Sigmoid colon (tissue), 7 donors: Measurements from ENCODE around the gene MAGEA10. TPM values are rescaled to one million over a fixed set of nuclear protein-coding genes. Genes with fewer than 3 reads are reported as not detected.

ENCODE experiments used
- DNase-seq: peaks from one replicate; pipeline ENCODE4 v3.0.0-alpha.2; 2019
- H3K27ac ChIP-seq, 4 donors: fragments of 200-600 bp; sonication (generic); one replicate each; pipeline ENCODE4 v1.5.1; 2016 to 2019; ENCODE audit warnings: mild to moderate bottlenecking in 1 of 4
- H3K27me3 ChIP-seq, 3 donors: fragments of 200-600 bp; sonication (generic); one replicate each; pipeline ENCODE4 v1.5.1; 2019; ENCODE audit warnings: mild to moderate bottlenecking in 1 of 3
- H3K36me3 ChIP-seq, 4 donors: fragments of 200-600 bp; sonication (generic); one replicate each; pipeline ENCODE4 v1.5.1; 2016 to 2019
- H3K4me1 ChIP-seq, 4 donors: fragments of 200-600 bp; sonication (generic); one replicate each; pipeline ENCODE4 v1.5.1; 2017 to 2019
- H3K4me3 ChIP-seq, 4 donors: fragments of 200-600 bp; sonication (generic); one replicate each; pipeline ENCODE4 v1.5.1; 2017 to 2019; ENCODE audit warnings: mild to moderate bottlenecking in 2 of 4, moderate library complexity in 1 of 4
- H3K9me3 ChIP-seq, 4 donors: fragments of 200-600 bp in 3 of 4; sonication (generic) in 3 of 4; one replicate each; pipeline versions ENCODE4 v1.5.1 to v1.6.1; 2013 to 2019
- CTCF ChIP-seq, 4 experiments: fragments of 450-650 bp in 3 of 4; fragments of 200-600 bp in 1 of 4; IDR thresholded peaks; one replicate each; pipeline ENCODE4 v1.5.1; 2016 to 2019; ENCODE audit warnings: antibody characterized with exemption in 4 of 4, mild to moderate bottlenecking in 3 of 4, moderate library complexity in 2 of 4
- EP300 ChIP-seq, 4 donors: sonication (generic); formaldehyde crosslinking; IDR thresholded peaks; one replicate each; pipeline ENCODE4 v1.6.1; 2017; ENCODE audit warnings: antibody characterized with exemption in 4 of 4
- POLR2A ChIP-seq, 2 donors: fragments of 450-650 bp; IDR thresholded peaks; one replicate each; pipeline ENCODE4 v1.6.1; 2016; ENCODE audit warnings: antibody characterized with exemption in 2 of 2, mild to moderate bottlenecking in 2 of 2, moderate library complexity in 2 of 2
- POLR2AphosphoS5 ChIP-seq, 4 donors: sonication (generic); formaldehyde crosslinking; IDR thresholded peaks; one replicate each; pipeline ENCODE4 v1.6.1; 2017; ENCODE audit warnings: antibody characterized with exemption in 4 of 4
- WGBS, 2 donors: extraction: QIAGEN DNeasy Blood & Tissue Kit; methylation state at CpG; one replicate each; pipeline ENCODE4 v1.1.7; 2013; 5-methylcytosine and 5-hydroxymethylcytosine counted together
- intact Hi-C: fragments of 100-400 bp; cut with DNase I; formaldehyde crosslinking; loops from one replicate; pipeline ENCODE4 v1.15.1; 2023
- polyA plus RNA-seq, 3 donors: library from polyadenylated mRNA; stranded (reverse); fragments of 200-250 nt; gene quantifications; one replicate each; pipeline ENCODE4 v1.2.3, GENCODE V29; 2013
- total RNA-seq, 4 donors: library from RNA; depleted of rRNA; stranded (reverse); fragments of >200 nt; gene quantifications; one replicate each; pipeline ENCODE4 v1.1.0, GENCODE V29; 2016
- donor health status: healthy with polysubstance abuse.
- donor health status: Bipolar disorder and iron deficiency.
- donor health status: healthy.

The MAGEA10 gene
- total and polyA plus RNA-seq, 7 donors, result not detected

GRCh38 chrX:152151256-152151655 lies 12.9 kb upstream of the MAGEA10 start:
- Histone ChIP-seq H3K4me3 (no peak overlapping the region), H3K36me3 (no peaks in the 10 kb centered on the region), H3K27me3 (no peaks in the 10 kb centered on the region), H3K27ac (no peak overlapping the region), H3K4me1 (no peaks in the 10 kb centered on the region), H3K9me3 (no peaks in the 10 kb centered on the region)
- intact Hi-C loops, result no loop called here
- no peak for TF ChIP-seq CTCF (IDR thresholded peaks at IDR 0.05)
- no peak for TF ChIP-seq POLR2AphosphoS5 (IDR thresholded peaks at IDR 0.05)
- no peak for TF ChIP-seq POLR2A (IDR thresholded peaks at IDR 0.05)
- TF ChIP-seq EP300 (IDR thresholded peaks at IDR 0.05), result no peak
- DNase-seq, result no peak
- 81 to 84% methylated on average over 3 of the region's 3 CpGs for WGBS, 2 donors

- H3K4me1 ChIP-seq, result no peaks in the 10 kb centered on the region
- WGBS, 2 donors, result 22 to 35% methylated on average over 2 of the region's 2 CpGs
- no peak for DNase-seq
- TF ChIP-seq EP300 (IDR thresholded peaks at IDR 0.05) (no peak), POLR2AphosphoS5 (IDR thresholded peaks at IDR 0.05) (no peak), CTCF (IDR thresholded peaks at IDR 0.05) (no peak), POLR2A (IDR thresholded peaks at IDR 0.05) (no peak)
- H3K36me3 ChIP-seq, result no peaks in the 10 kb centered on the region
- intact Hi-C loops, result no loop called here
- H3K4me3 ChIP-seq, result no peak overlapping the region
- no peaks in the 10 kb centered on the region for H3K9me3 ChIP-seq
- no peak overlapping the region for H3K27ac ChIP-seq
- no peaks in the 10 kb centered on the region for H3K27me3 ChIP-seq
These were observed 11.3 kb upstream of the MAGEA10 start for GRCh38 chrX:152149648-152150047.

DNA sequence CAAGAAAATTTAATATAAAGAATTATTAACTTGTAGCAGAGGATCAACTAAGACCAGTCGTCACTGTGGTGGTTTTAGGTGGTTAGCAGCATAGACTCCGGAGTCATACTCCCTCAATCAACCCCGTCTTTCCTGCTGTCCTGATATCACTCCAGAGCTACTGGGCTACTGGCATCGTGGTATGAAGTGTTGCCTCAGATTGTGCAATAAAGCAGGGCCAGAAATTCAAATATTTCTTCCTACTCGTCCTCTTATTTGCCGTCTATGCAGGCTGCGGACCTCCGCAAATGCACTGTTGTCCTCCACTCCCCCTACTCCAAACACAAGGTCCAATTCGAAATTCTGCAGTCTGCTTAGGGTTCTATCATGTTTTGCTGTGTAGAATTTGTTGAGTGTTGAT lies 1.2 kb upstream of the MAGEA10 start:
- intact Hi-C loops, result no loop called here
- DNase-seq, result no peak
- H3K27me3 ChIP-seq, result no peaks in the 10 kb centered on the region
- no peak overlapping the region for H3K27ac ChIP-seq
- H3K4me3 ChIP-seq, result no peak overlapping the region
- H3K4me1 ChIP-seq, result no peaks in the 10 kb centered on the region
- TF ChIP-seq CTCF (IDR thresholded peaks at IDR 0.05) (no peak), POLR2AphosphoS5 (IDR thresholded peaks at IDR 0.05) (no peak), EP300 (IDR thresholded peaks at IDR 0.05) (no peak), POLR2A (IDR thresholded peaks at IDR 0.05) (no peak)
- WGBS, 2 donors, result 65 to 84% methylated on average over 9 of the region's 9 CpGs
- H3K36me3 ChIP-seq, result no peaks in the 10 kb centered on the region
- H3K9me3 ChIP-seq, result no peaks in the 10 kb centered on the region

- intact Hi-C loops, result no loop called here
- Histone ChIP-seq H3K9me3 (no peaks in the 10 kb centered on the region), H3K4me3 (no peak overlapping the region), H3K36me3 (no peaks in the 10 kb centered on the region), H3K27me3 (no peaks in the 10 kb centered on the region), H3K27ac (no peak overlapping the region), H3K4me1 (no peaks in the 10 kb centered on the region)
- no peak for DNase-seq
- TF ChIP-seq POLR2AphosphoS5 (IDR thresholded peaks at IDR 0.05) (no peak), EP300 (IDR thresholded peaks at IDR 0.05) (no peak), POLR2A (IDR thresholded peaks at IDR 0.05) (no peak), CTCF (IDR thresholded peaks at IDR 0.05) (no peak)
- WGBS, 2 donors, result 95 to 96% methylated on average over 26 of the region's 26 CpGs
These were observed 498 bp downstream of the MAGEA10 start for GRCh38 chrX:152137771-152138387.

DNA sequence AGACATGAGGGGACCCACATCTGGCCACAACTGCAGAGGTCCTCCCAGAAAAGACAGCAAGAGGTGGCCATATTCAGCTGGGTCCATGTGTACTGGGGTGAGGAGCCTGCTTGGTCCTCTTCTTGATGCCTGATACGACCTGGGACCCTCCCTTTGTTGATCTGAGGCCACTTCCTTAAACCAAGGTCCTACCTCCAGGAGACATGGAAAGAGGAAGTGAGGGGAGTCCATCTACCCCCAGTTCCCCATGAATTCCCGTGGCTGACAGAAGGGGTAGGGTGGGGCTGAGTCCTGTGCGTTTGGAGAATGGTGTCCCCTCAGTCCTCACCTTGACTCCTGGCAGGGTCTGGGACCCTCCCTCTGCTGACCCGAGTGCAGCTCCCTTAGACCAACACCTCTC lies 2.1 kb downstream of the MAGEA10 start:
- Histone ChIP-seq H3K27ac (no peak overlapping the region), H3K4me3 (no peak overlapping the region), H3K4me1 (no peaks in the 10 kb centered on the region), H3K9me3 (no peaks in the 10 kb centered on the region), H3K36me3 (no peaks in the 10 kb centered on the region), H3K27me3 (no peaks in the 10 kb centered on the region)
- intact Hi-C loops, result no loop called here
- DNase-seq, result no peak
- 39 to 46% methylated on average over 4 of the region's 4 CpGs for WGBS, 2 donors
- TF ChIP-seq CTCF (IDR thresholded peaks at IDR 0.05) (no peak), POLR2AphosphoS5 (IDR thresholded peaks at IDR 0.05) (no peak), POLR2A (IDR thresholded peaks at IDR 0.05) (no peak), EP300 (IDR thresholded peaks at IDR 0.05) (no peak)
